H1 (cell line): ENCODE results near the gene GH1. TPM values are rescaled to one million over a fixed set of nuclear protein-coding genes. Genes with fewer than 3 reads are reported as not detected.

Source experiments
- CTCF ChIA-PET: fragments of 300-600 bp; sonication (Branson Sonifier 250); formaldehyde crosslinking; loops from one replicate; lab custom pipeline; 2021; ENCODE audit not compliant: partially characterized antibody; lab: Charles Lee
- POLR2A ChIA-PET: fragments of 300-600 bp; sonication (Branson Sonifier 250); formaldehyde crosslinking; loops from one replicate; lab custom pipeline; 2021; ENCODE audit warnings: inconsistent platforms; ENCODE audit not compliant: partially characterized antibody; lab: Charles Lee
- DNase-seq, 2 experiments: peaks; one replicate each; pipeline versions ENCODE4 v3.0.0 to v3.0.0-alpha.2; 2010 to 2022; ENCODE audit warnings: low spot score in 2 of 2, low read depth in 1 of 2, mixed read lengths in 1 of 2
- FAIRE-seq: peaks from 2 replicates; lab custom pipeline; 2011; peaks lifted over from hg19 to GRCh38; lab: Jason Lieb, UNC
- H2AFZ ChIP-seq: 2 replicates; pipeline ENCODE4 v1.8.1; 2012; ENCODE audit warnings: low read length, inconsistent platforms
- H2AK5ac ChIP-seq: 2 replicates; pipeline ENCODE4 v1.6.1; 2013; ENCODE audit warnings: low read depth, low read length
- H2BK120ac ChIP-seq: replicated peaks from 2 replicates; pipeline ENCODE3; 2013; ENCODE audit warnings: low read depth, low read length, inconsistent platforms
- H2BK12ac ChIP-seq: 2 replicates; pipeline ENCODE4 v1.6.1; 2013; ENCODE audit warnings: low read depth, low read length
- H2BK15ac ChIP-seq: 2 replicates; pipeline ENCODE4 v1.6.1; 2013; ENCODE audit warnings: low read length
- H2BK20ac ChIP-seq: 2 replicates; pipeline ENCODE4 v1.6.1; 2013; ENCODE audit warnings: low read length
- H2BK5ac ChIP-seq: 2 replicates; pipeline ENCODE4 v1.6.1; 2013; ENCODE audit warnings: low read depth, low read length
- H3K14ac ChIP-seq: 2 replicates; pipeline ENCODE4 v1.6.1; 2013; ENCODE audit warnings: inconsistent platforms; ENCODE audit not compliant: insufficient read length
- H3K18ac ChIP-seq: 2 replicates; pipeline ENCODE4 v1.6.1; 2013; ENCODE audit warnings: low read length; ENCODE audit errors: extremely low read depth
- H3K23ac ChIP-seq: 2 replicates; pipeline ENCODE4 v1.6.1; 2013; ENCODE audit warnings: inconsistent platforms; ENCODE audit not compliant: insufficient read length
- H3K23me2 ChIP-seq: 2 replicates; pipeline ENCODE4 v1.6.1; 2013; ENCODE audit warnings: low read depth, low read length
- H3K27ac ChIP-seq: 2 replicates; pipeline ENCODE4 v1.6.1; 2011; ENCODE audit warnings: low read depth, low read length, inconsistent platforms
- H3K27me3 ChIP-seq, 4 experiments: replicated peaks in 1 of 4; 1 replicate in 1 of 4; 2 replicates in 3 of 4; pipeline versions ENCODE4 v1.6.1 to v1.8.1; 2011 to 2013; ENCODE audit warnings: low read length in 3 of 4, mild to moderate bottlenecking in 3 of 4, inconsistent platforms in 2 of 4, mixed read lengths in 2 of 4, moderate library complexity in 1 of 4; ENCODE audit not compliant: control insufficient read depth in 3 of 4, insufficient read depth in 3 of 4; ENCODE audit errors: extremely low read depth in 1 of 4
- H3K36me3 ChIP-seq, 4 experiments: 2 replicates each; pipeline versions ENCODE4 v1.6.1 to v1.8.1; 2011 to 2013; ENCODE audit warnings: mild to moderate bottlenecking in 4 of 4, low read length in 3 of 4, moderate library complexity in 2 of 4, control low read depth in 1 of 4, inconsistent platforms in 1 of 4; ENCODE audit not compliant: insufficient read depth in 4 of 4, control insufficient read depth in 2 of 4
- H3K4ac ChIP-seq: replicated peaks from 2 replicates; pipeline ENCODE3; 2013; ENCODE audit warnings: low read length, low read depth, mixed read lengths, inconsistent platforms; ENCODE audit not compliant: insufficient read length
- H3K4me1 ChIP-seq, 4 experiments: replicated peaks in 1 of 4; 1 replicate in 1 of 4; 2 replicates in 3 of 4; pipeline versions ENCODE4 v1.6.1 to v1.8.1; 2011 to 2013; ENCODE audit warnings: low read length in 3 of 4, inconsistent platforms in 2 of 4, mixed read lengths in 1 of 4; ENCODE audit not compliant: insufficient read depth in 4 of 4, control insufficient read depth in 3 of 4
- H3K4me2 ChIP-seq, 2 experiments: 2 replicates each; pipeline versions ENCODE4 v1.6.1 to v1.8.1; 2011 to 2013; ENCODE audit warnings: low read depth in 2 of 2, low read length in 2 of 2, control low read depth in 1 of 2, inconsistent platforms in 1 of 2, mild to moderate bottlenecking in 1 of 2; ENCODE audit not compliant: insufficient read depth in 1 of 2
- H3K4me3 ChIP-seq, 4 experiments: fragments of 200-600, 300-600 bp in 1 of 4; sonication (generic), shearing (Covaris generic), sonication (Bioruptor Twin) in 1 of 4; 2 replicates each; pipeline versions ENCODE4 v1.5.1 to v1.8.1; 2011 to 2016; ENCODE audit warnings: low read length in 4 of 4, low read depth in 3 of 4, control low read depth in 2 of 4, inconsistent platforms in 2 of 4, mild to moderate bottlenecking in 2 of 4, mixed read lengths in 1 of 4, moderate library complexity in 1 of 4; ENCODE audit not compliant: insufficient read depth in 2 of 4; ENCODE audit errors: extremely low read depth in 1 of 4
- H3K56ac ChIP-seq: replicated peaks from 2 replicates; pipeline ENCODE3; 2013; ENCODE audit warnings: low read depth, mild to moderate bottlenecking, mixed read lengths, low read length, inconsistent platforms; ENCODE audit not compliant: insufficient read length
- H3K79me1 ChIP-seq: 2 replicates; pipeline ENCODE4 v1.6.1; 2013; ENCODE audit warnings: low read depth, low read length, control low read depth
- H3K79me2 ChIP-seq, 2 experiments: 2 replicates each; pipeline versions ENCODE4 v1.6.1 to v1.8.1; 2012 to 2013; ENCODE audit warnings: low read length in 2 of 2, mild to moderate bottlenecking in 2 of 2, inconsistent platforms in 1 of 2; ENCODE audit not compliant: insufficient read depth in 2 of 2, control insufficient read depth in 1 of 2
- H3K9ac ChIP-seq, 4 experiments: replicated peaks in 1 of 4; 1 replicate in 1 of 4; 2 replicates in 3 of 4; pipeline versions ENCODE4 v1.6.1 to v1.8.1; 2011 to 2013; ENCODE audit warnings: low read depth in 3 of 4, low read length in 3 of 4, control low read depth in 2 of 4, mild to moderate bottlenecking in 2 of 4, moderate library complexity in 2 of 4, inconsistent platforms in 1 of 4; ENCODE audit errors: extremely low read depth in 1 of 4
- H3K9me3 ChIP-seq, 2 experiments: 2 replicates each; pipeline versions ENCODE4 v1.6.1 to v1.8.1; 2012 to 2013; ENCODE audit warnings: mild to moderate bottlenecking in 2 of 2, moderate library complexity in 2 of 2, control low read depth in 1 of 2, inconsistent platforms in 1 of 2, low read depth in 1 of 2, low read length in 1 of 2, mixed read lengths in 1 of 2; ENCODE audit not compliant: insufficient read depth in 2 of 2
- H4K20me1 ChIP-seq, 2 experiments: replicated peaks in 1 of 2; 2 replicates each; pipeline versions ENCODE3 to v1.8.1; 2011 to 2013; ENCODE audit warnings: inconsistent platforms in 2 of 2, low read length in 2 of 2, mild to moderate bottlenecking in 1 of 2; ENCODE audit not compliant: insufficient read depth in 2 of 2, control insufficient read depth in 1 of 2
- H4K5ac ChIP-seq: 2 replicates; pipeline ENCODE4 v1.6.1; 2013; ENCODE audit warnings: low read length, low read depth, mixed read lengths, inconsistent platforms; ENCODE audit not compliant: insufficient read length
- H4K8ac ChIP-seq: 2 replicates; pipeline ENCODE4 v1.8.0; 2013; ENCODE audit warnings: mild to moderate bottlenecking, moderate library complexity, low read length, inconsistent platforms; ENCODE audit not compliant: insufficient read depth; ENCODE audit errors: extremely low read depth
- H4K91ac ChIP-seq: replicated peaks from 2 replicates; pipeline ENCODE3; 2013; ENCODE audit warnings: low read length, mixed read lengths, inconsistent platforms; ENCODE audit not compliant: insufficient read length
- BCL11A ChIP-seq, 2 experiments: IDR thresholded peaks; one replicate each; pipeline ENCODE4 v1.6.1; 2011; ENCODE audit warnings: low read depth in 2 of 2, low read length in 2 of 2, mild to moderate bottlenecking in 2 of 2
- CREB1 ChIP-seq: IDR thresholded peaks from 2 replicates; pipeline ENCODE4 v1.6.1; 2012; ENCODE audit warnings: inconsistent platforms
- EGR1 ChIP-seq: IDR thresholded peaks from 2 replicates; pipeline ENCODE4 v1.6.1; 2011; ENCODE audit warnings: low read depth, low read length, borderline replicate concordance
- JUN ChIP-seq: IDR thresholded peaks from 2 replicates; pipeline ENCODE4 v1.6.1; 2011; ENCODE audit warnings: low read depth, mild to moderate bottlenecking, improper control_type of control experiment, low read length
- JUND ChIP-seq: IDR thresholded peaks from 2 replicates; pipeline ENCODE4 v1.6.1; 2011; ENCODE audit warnings: mild to moderate bottlenecking, improper control_type of control experiment, low read length
- KDM4A ChIP-seq: IDR thresholded peaks from one replicate; pipeline ENCODE4 v1.7.1; 2012; ENCODE audit warnings: low read depth, mild to moderate bottlenecking, moderate library complexity, low read length, inconsistent platforms; ENCODE audit not compliant: severe bottlenecking
- RXRA ChIP-seq: IDR thresholded peaks from 2 replicates; pipeline ENCODE4 v1.6.1; 2011; ENCODE audit warnings: low read depth, mild to moderate bottlenecking, low read length, moderate library complexity; ENCODE audit not compliant: insufficient read depth
- SUZ12 ChIP-seq: fragments of 200-600 bp; sonication (generic); IDR thresholded peaks from 2 replicates; pipeline ENCODE4 v1.6.1; 2012; ENCODE audit warnings: mild to moderate bottlenecking, inconsistent platforms, low read length, moderate library complexity, mixed read lengths
- TAF1 ChIP-seq: IDR thresholded peaks from 2 replicates; pipeline ENCODE4 v1.6.1; 2011; ENCODE audit warnings: mild to moderate bottlenecking, low read depth, low read length
- TBP ChIP-seq: IDR thresholded peaks from 2 replicates; pipeline ENCODE4 v1.6.1; 2011; ENCODE audit warnings: low read depth, low read length, improper control_type of control experiment
- TCF12 ChIP-seq: IDR thresholded peaks from 2 replicates; pipeline ENCODE4 v1.6.1; 2011; ENCODE audit warnings: low read depth, mild to moderate bottlenecking, low read length
- TEAD4 ChIP-seq: IDR thresholded peaks from 2 replicates; pipeline ENCODE4 v1.6.1; 2012; ENCODE audit warnings: low read depth, low read length, inconsistent platforms, mixed read lengths
- WGBS, 2 experiments: shearing (Covaris generic) in 1 of 2; methylation state at CpG; one replicate each; pipeline versions ENCODE4 v1.1.6 to v1.1.7; 2013 to 2015; ENCODE audit warnings: low lambda C conversion rate in 2 of 2, mixed read lengths in 2 of 2, inconsistent platforms in 1 of 2, low coverage in 1 of 2, missing lambda C conversion rate in 1 of 2; ENCODE audit not compliant: insufficient replicate concordance in 2 of 2, insufficient coverage in 1 of 2, insufficient read length in 1 of 2; ENCODE audit errors: extremely low coverage in 1 of 2, missing lambda C conversion rate in 1 of 2; 5-methylcytosine and 5-hydroxymethylcytosine counted together
- polyA plus RNA-seq, 7 experiments: library from polyadenylated mRNA; depleted of rRNA in 3 of 7; stranded (reverse) in 5 of 7; unstranded in 2 of 7; fragments of >200 nt in 5 of 7; fragments of 200-250 nt in 2 of 7; gene quantifications; 1 replicate in 5 of 7; 2 replicates in 1 of 7; 4 replicates in 1 of 7; pipeline versions ENCODE4 v1.2.1 to v1.2.3, GENCODE V29; 2011 to 2013; ENCODE audit warnings: missing spikeins in 2 of 7, mixed read lengths in 2 of 7
- total RNA-seq: library from RNA; stranded (reverse); fragmentation: NEBNext Ultra II Directional; extraction: Animal tissue kit (Norgen Biotek cat#: 25700); gene quantifications from 2 replicates; pipeline ENCODE4 v1.2.1, GENCODE V29; 2021
- TF ChIP-seq, protein P1 (sequence below): IDR thresholded peaks from 2 replicates; pipeline ENCODE4 v1.6.1; 2012; ENCODE audit warnings: inconsistent platforms

GH1 gene
- total and polyA plus RNA-seq, 2 of the 8 experiments (the other 6 are each of a cell fraction or from before 2014, with no cell fraction given): 0.41 TPM; not detected in 1

DNA sequence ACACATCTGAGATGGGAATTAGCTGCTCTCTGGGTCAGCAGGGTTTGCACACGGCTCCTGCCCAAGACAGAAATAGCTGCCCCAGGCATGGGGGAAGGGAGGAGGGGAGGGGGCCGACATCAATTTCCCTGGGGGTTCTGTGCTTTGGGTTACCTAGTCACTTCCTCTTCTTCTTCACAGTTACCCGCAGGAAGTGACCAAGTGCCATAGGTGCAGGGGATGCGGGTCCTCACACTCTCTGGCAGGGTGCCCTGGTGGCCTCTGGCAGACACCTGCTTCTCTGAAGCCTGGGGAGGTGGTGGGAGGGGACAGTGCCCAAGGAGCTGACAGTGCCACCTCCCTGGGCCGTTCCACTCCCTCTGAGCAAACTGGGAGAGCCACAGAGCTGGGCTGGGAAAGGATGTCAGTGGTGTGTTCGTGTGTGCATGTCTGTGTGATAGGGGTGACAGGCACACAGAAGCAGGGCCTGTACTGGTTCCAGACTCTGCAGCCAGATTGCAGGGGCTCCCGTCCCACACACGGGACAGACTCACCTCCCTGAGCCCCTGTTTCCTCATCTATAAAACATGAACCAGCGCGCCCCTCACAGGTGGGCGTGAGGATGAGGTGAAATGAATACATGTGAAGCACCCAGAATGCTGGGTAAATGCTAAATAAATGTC is 35.9 kb upstream of the GH1 start:
- H2BK12ac ChIP-seq: no peak overlapping the region
- H3K9ac ChIP-seq: no peak overlapping the region
- FAIRE-seq (no peak), DNase-seq (no peak)
- 0 out of 7 replicates have a peak, but pooled peaks cover 0 to 3% (median 0%) of the 10 kb centered on the region in 4 experiments for H3K4me1 ChIP-seq
- no peaks in the 10 kb centered on the region for H3K79me1 ChIP-seq
- no peaks in the 10 kb centered on the region for H3K27me3 ChIP-seq
- H4K20me1 ChIP-seq: peaks cover 0 to 7% of the 10 kb centered on the region in 2 experiments
- H3K14ac ChIP-seq: no peak overlapping the region
- H3K56ac ChIP-seq: no peak overlapping the region
- no peak overlapping the region for H2BK15ac ChIP-seq
- no peak overlapping the region for H2BK5ac ChIP-seq
- no peak overlapping the region for H2BK20ac ChIP-seq
- no peak overlapping the region for H3K18ac ChIP-seq
- H2BK120ac ChIP-seq: no peak overlapping the region
- H3K9me3 ChIP-seq: no peaks in the 10 kb centered on the region
- H2AK5ac ChIP-seq: no peak overlapping the region
- no peak overlapping the region for H3K27ac ChIP-seq
- WGBS, 2 experiments: 88% methylated on average over 10 of the region's 11 CpGs; no CpG with 5 or more reads in 1 of the 2 experiments
- POLR2A ChIA-PET: interaction anchor here (0.9 to 1.4 kb wide), 3 partner anchors 11 to 42 kb away, joined by 3 read pairs; no protein-coding TSS in a partner anchor
- no peak overlapping the region for H4K91ac ChIP-seq
- H4K8ac ChIP-seq: no peak overlapping the region
- CTCF ChIA-PET: interaction anchor here (0.9 to 14.4 kb wide), 10 partner anchors 8 to 62 kb away, joined by 3 to 270 read pairs (median 4); partner anchors contain the start of genes CD79B, CSHL1 and GH1
- H3K79me2 ChIP-seq: no peaks in the 10 kb centered on the region
- H3K4ac ChIP-seq: no peak overlapping the region
- peaks cover 0 to 3% (median 0%) of the 10 kb centered on the region in 4 experiments; a peak in 1 of 8 replicates for H3K36me3 ChIP-seq
- no peak overlapping the region for H3K23ac ChIP-seq
- no peak overlapping the region for H3K4me3 ChIP-seq
- no peak overlapping the region for H4K5ac ChIP-seq
- H3K23me2 ChIP-seq: no peaks in the 10 kb centered on the region
- no peak overlapping the region for H2AFZ ChIP-seq
- H3K4me2 ChIP-seq: no peak overlapping the region
- no peak for TF ChIP-seq TCF12
- no peak for TF ChIP-seq CREB1
- TF ChIP-seq SUZ12: no peak
- TF ChIP-seq, protein P1, sequence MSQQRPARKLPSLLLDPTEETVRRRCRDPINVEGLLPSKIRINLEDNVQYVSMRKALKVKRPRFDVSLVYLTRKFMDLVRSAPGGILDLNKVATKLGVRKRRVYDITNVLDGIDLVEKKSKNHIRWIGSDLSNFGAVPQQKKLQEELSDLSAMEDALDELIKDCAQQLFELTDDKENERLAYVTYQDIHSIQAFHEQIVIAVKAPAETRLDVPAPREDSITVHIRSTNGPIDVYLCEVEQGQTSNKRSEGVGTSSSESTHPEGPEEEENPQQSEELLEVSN: no peak
- TF ChIP-seq TEAD4: no peak
- no peak for TF ChIP-seq RXRA
- no peak for TF ChIP-seq JUN
- TF ChIP-seq BCL11A (IDR thresholded peaks at IDR 0.05; ENCODE audit: low read depth in 2 of 2, low read length in 2 of 2): no peak
- TF ChIP-seq TAF1: no peak
- TF ChIP-seq TBP: no peak
- no peak for TF ChIP-seq JUND
- no peak for TF ChIP-seq KDM4A
- no peak for TF ChIP-seq EGR1
